Spleen (tissue), 7 donors: Measurements from ENCODE around the gene HOXA1.

Experiments
- CTCF ChIP-seq, 11 experiments: fragments of 200-600 bp in 7 of 11; fragments of 450-650 bp in 4 of 11; sonication (generic) in 4 of 11; IDR thresholded peaks in 8 of 11; conservative IDR thresholded peaks in 3 of 11; 1 replicate in 7 of 11; 2 replicates in 4 of 11; pipeline versions ENCODE4 v1.4.0 to v1.8.0; 2016 to 2021; ENCODE audit warnings: antibody characterized with exemption in 11 of 11, inconsistent platforms in 4 of 11, mild to moderate bottlenecking in 1 of 11
- POLR2A ChIP-seq, 3 donors: fragments of 450-650 bp; IDR thresholded peaks; one replicate each; pipeline ENCODE4 v1.5.1; 2017; ENCODE audit warnings: antibody characterized with exemption in 3 of 3, mild to moderate bottlenecking in 1 of 3
- donor health status: DM: no; HTN: no; CAD: no; lungs with moderate emphysema.
- donor health status: DM: no; HTN: no; CAD: no.
- donor health status: DM: no; HTN: no; CAD: no.

GRCh38 chr7:27103489-27104226 is 7.9 kb upstream of the HOXA1 start:
- no peak for TF ChIP-seq CTCF (IDR thresholded peaks at IDR 0.05 in 8 of 11, conservative IDR thresholded peaks at IDR 0.05 in 3 of 11)
- no peak for TF ChIP-seq POLR2A (IDR thresholded peaks at IDR 0.05)
